HG03558 (cell line): ENCODE results near the gene CDK15.

Experiments used
- ATAC-seq: cut with Tn5 transposase; IDR thresholded peaks from one replicate; pipeline ENCODE4 v1.9.1; 2021; ENCODE audit warnings: moderate number of reproducible peaks; ENCODE audit not compliant: unreplicated experiment; ENCODE audit errors: extremely low read depth

The CDK15 gene

DNA sequence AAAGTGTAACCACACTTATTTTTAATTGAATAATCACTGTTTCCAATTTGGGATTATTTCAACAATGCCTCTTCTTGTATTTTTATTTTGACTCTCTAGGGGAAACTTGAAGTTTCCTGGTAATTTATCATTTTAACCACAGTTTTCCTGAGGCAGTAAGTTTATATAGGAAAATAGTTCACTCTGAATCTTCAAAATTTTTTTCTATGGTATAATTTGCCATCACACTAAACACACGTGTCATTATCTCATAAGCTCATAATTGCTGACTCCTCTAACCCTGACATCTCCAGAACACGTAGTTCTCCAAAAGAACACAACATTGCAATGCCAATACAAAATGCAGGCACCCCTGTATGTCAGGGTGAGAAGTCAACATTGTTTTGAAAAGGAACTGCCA lies 125.1 kb downstream of the CDK15 start:
- no peak for ATAC-seq

DNA sequence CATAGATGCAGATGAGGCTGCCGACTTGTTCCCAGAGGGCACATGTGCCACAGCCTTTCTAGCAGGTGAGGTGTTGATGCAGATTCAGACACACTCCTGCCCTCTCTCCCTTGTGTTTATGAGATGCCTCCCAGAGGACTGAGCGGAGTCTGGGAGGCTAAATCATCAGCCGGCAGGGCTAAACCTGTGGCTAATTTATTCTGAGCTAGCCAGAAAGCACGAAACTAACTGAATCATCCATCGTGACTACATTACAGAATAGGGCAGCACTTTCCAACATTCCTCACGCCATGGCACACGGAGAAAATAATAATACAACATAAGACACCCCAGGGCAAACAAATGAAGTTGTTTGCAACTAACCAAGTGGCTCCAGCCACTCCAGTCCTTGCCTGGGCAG lies 125.6 kb downstream of the CDK15 start:
- no peak for ATAC-seq

- ATAC-seq: no peak
Measured at GRCh38 chr2:201932511-201932910, 126.2 kb downstream of the CDK15 start.

- ATAC-seq: no peak
Measured at GRCh38 chr2:201933792-201934237, 127.5 kb downstream of the CDK15 start.

DNA sequence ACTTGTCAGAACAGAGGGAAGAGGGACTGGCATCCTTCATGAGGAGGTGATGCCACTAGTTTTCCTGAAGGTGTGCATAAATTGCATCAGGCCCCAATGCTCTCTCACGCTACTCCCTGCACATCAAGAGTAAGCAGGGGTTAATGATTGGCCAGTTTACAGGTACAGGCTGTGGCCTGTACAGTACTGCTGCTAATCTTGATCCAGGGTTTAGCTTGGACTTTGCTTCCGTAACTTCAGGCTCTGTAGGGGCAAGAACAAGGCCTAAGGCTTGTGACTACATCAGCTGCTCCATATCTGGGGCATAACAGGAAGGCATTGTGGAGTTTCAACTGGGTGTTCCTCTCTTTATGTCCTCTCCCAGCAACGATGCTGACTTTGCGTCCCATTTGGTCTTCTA lies 130.5 kb downstream of the CDK15 start:
- no peak for ATAC-seq

DNA sequence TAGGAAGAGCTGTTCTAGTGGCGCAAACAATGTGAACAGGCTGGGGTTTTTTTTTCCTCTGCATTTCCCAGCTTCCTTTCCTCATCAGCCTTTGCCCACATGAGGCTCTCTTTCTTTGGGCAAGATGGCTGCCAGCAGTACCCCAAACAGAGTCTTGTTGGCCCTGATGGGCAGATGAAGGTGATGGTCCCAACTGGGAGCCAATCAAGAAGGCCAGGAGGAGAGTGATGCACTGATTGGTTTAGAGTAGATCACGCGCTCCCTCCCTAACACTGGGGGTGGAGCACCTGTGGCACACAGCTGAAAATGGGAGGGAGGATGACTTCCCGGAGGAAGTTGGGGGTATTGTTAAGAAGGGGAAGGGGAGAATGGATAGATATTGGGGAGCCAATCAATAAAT lies 131.0 kb downstream of the CDK15 start:
- ATAC-seq: no peak

DNA sequence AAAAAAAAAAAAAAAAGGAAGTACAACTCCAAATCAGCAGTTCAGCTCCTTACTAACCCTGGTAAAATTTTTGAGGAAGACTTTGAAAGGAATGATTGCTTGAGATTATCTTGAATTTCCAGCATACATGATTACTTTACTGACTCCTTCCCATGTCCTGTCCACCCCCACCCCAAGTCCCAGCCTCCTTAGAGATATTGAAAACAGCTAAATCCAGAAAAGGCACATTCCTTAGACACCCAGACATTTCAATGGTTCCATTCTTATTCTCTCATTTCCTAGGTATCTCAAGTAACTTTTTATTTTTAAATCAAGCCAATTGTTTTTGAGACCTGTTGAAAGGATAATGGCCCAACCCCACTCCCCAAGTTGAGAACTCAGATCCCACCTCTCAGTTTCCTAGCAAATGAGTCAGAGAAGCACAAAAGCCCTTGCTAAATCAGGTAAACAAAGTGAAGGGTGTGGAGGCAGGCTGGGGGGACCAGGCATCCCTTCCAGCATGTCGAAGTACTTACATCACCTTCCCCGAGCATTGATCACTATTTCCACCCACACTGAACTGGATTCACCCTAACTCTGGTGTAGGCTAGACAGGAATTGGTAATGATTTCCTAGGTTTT lies 131.9 kb downstream of the CDK15 start:
- no peak for ATAC-seq

GRCh38 chr2:201938781-201939180 lies 132.4 kb downstream of the CDK15 start:
- no peak for ATAC-seq

DNA sequence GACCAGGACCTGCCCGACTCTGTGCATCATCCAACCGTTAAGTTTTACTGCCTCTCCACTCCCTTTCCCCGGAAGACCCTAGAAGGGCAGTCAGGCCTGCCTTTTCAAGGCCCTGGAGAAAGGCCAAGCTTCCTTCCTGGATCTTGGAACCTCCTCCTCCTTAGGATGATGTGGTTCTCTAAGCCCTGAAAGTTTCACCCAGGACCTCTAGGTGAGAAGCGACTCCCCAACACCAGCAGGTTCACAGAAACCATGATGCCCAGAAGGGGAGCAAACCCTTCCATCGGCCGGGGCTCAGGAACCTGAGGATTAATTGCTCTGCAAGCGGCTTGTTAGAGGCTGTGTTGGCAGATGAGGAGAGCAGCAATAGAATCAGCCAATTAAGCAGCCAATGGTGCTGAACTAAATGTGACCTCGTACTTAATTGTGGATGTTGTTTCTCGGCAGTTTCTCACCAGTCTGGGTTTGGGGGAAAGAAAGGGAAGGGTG lies 133.2 kb downstream of the CDK15 start:
- ATAC-seq: no peak

- ATAC-seq: no peak
Measured at GRCh38 chr2:201942531-201942930, 136.2 kb downstream of the CDK15 start.
